HFFc6 (cell line): ENCODE measurements around the gene SLC16A8. TPM values are rescaled to one million over a fixed set of nuclear protein-coding genes. Genes with fewer than 3 reads are reported as not detected.

Experiments used
- DNase-seq: peaks from one replicate; pipeline ENCODE4 v3.0.0-alpha.2; 2018
- H3K27ac Mint-ChIP-seq: 2 replicates; pipeline ENCODE4 v1.8.0; 2020; ENCODE audit warnings: mild to moderate bottlenecking, mixed read lengths
- H3K27me3 Mint-ChIP-seq: 2 replicates; pipeline ENCODE4 v1.8.0; 2021; ENCODE audit warnings: mild to moderate bottlenecking, moderate library complexity, mixed read lengths; ENCODE audit not compliant: insufficient read depth
- H3K36me3 Mint-ChIP-seq: 2 replicates; pipeline ENCODE4 v1.8.0; 2021; ENCODE audit warnings: low read depth, mixed read lengths
- H3K4me1 Mint-ChIP-seq: 2 replicates; pipeline ENCODE4 v1.8.0; 2020; ENCODE audit warnings: low read depth, mixed read lengths
- H3K4me3 Mint-ChIP-seq: 2 replicates; pipeline ENCODE4 v1.8.0; 2020; ENCODE audit warnings: mild to moderate bottlenecking, moderate library complexity, mixed read lengths
- H3K9me3 Mint-ChIP-seq: 2 replicates; pipeline ENCODE4 v1.8.0; 2020; ENCODE audit warnings: mild to moderate bottlenecking, mixed read lengths
- total RNA-seq, 6 experiments: library from RNA; stranded (reverse); fragmentation: NEBNext Ultra II Directional; extraction: Animal tissue kit (Norgen Biotek cat#: 25700); gene quantifications; 2 replicates in 1 of 6; 3 replicates in 5 of 6; pipeline ENCODE4 v1.2.3, GENCODE V29; 2021
- TF ChIP-seq, protein P1 (sequence below): fragments of 200-600 bp; sonication (generic); IDR thresholded peaks from 2 replicates; pipeline ENCODE4 v1.5.0; 2021; ENCODE audit warnings: antibody characterized with exemption, mild to moderate bottlenecking

SLC16A8 gene
- total RNA-seq, 6 experiments from 2014 or later: not detected

DNA sequence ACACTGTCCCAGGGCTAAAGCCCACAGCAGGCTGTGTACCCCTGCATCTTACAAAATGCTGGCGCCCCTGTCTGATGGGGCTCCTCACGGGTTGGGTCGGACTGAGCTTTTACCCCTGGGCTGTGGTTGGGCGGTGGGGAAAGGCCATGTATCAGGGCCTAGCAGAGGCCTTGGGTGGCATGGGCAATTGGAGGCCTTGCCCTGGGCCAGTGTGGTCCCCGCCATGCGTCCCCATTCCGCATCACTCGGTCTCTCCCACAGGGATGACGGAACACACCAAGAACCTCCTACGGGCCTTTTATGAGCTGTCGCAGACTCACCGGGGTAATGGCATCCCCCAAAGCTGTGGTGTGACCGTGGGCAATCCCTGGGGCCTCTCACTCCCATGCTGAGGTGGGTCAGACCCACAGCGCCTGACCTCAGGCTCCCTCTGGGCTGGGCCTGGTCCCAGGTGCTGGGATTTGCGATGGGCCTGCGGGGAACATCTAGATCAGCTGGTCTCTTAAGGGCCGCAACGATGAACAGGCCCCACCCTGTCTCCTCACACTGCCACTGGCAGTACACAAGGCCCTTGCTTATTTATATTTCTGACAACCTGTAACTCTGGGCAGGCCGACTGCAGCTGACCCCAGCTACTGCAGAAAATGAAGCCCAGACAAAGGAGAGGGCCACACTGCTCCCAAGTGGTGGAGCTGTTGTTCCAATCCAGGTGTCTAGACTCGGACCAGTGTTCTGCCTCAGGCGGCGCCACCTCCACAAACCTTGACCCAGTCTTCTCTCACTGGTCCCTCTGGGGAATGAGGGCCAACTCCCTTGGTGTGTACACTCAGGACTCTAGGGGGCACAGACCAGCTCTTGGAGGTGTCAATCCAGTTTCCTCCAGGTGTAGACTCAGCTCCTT is 12.3 kb downstream of the SLC16A8 start:
- H3K9me3 Mint-ChIP-seq: no peaks in the 10 kb centered on the region
- H3K27me3 Mint-ChIP-seq: peaks cover 2% of the 10 kb centered on the region
- no peak for DNase-seq
- H3K27ac Mint-ChIP-seq: no peak overlapping the region
- H3K36me3 Mint-ChIP-seq: no peaks in the 10 kb centered on the region
- no peak overlapping the region for H3K4me3 Mint-ChIP-seq
- TF ChIP-seq, protein P1, sequence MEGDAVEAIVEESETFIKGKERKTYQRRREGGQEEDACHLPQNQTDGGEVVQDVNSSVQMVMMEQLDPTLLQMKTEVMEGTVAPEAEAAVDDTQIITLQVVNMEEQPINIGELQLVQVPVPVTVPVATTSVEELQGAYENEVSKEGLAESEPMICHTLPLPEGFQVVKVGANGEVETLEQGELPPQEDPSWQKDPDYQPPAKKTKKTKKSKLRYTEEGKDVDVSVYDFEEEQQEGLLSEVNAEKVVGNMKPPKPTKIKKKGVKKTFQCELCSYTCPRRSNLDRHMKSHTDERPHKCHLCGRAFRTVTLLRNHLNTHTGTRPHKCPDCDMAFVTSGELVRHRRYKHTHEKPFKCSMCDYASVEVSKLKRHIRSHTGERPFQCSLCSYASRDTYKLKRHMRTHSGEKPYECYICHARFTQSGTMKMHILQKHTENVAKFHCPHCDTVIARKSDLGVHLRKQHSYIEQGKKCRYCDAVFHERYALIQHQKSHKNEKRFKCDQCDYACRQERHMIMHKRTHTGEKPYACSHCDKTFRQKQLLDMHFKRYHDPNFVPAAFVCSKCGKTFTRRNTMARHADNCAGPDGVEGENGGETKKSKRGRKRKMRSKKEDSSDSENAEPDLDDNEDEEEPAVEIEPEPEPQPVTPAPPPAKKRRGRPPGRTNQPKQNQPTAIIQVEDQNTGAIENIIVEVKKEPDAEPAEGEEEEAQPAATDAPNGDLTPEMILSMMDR: peak; percentile 11; the same call in 1 of the 2 replicates
- no peaks in the 10 kb centered on the region for H3K4me1 Mint-ChIP-seq

DNA sequence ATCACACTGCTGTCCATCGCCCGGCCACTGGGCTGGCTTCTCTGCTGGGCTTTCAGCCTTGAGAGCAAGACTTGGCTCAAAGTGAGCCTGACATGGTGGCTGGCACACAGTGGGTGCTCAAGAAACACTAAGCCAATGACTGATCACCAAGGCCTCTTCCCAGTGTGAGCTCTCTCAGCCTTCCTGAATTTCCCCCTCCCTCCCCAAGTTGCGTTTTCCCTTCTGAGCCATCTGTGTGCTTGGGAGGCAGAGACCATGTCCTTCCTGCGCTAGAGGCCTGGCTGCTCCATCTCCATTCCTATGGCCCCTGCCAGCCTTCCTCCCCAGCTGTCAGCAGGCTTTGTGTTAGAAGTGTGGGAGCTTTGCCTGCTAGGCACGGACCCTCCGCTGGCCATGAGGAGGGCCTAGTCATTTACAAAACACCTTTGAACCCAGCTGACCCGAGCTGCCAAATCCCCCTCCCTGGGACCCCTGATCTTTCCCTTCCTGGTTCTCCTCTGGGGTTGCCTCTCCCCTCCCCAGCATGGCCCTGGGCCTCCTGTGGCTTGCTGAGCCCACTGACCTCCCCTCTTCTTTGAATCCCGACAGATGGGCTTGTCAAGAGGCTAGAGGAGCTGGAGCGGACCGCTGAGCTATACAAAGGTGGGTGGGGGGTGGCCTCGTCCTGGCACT is 13.6 kb downstream of the SLC16A8 start:
- Mint-ChIP-seq H3K27ac (no peak overlapping the region), H3K27me3 (no peaks in the 10 kb centered on the region; the same call in none of the 2 replicates), H3K36me3 (no peaks in the 10 kb centered on the region), H3K4me3 (no peak overlapping the region), H3K9me3 (no peaks in the 10 kb centered on the region), H3K4me1 (no peaks in the 10 kb centered on the region)
- no peak for DNase-seq
- TF ChIP-seq, protein P1: no peak

DNA sequence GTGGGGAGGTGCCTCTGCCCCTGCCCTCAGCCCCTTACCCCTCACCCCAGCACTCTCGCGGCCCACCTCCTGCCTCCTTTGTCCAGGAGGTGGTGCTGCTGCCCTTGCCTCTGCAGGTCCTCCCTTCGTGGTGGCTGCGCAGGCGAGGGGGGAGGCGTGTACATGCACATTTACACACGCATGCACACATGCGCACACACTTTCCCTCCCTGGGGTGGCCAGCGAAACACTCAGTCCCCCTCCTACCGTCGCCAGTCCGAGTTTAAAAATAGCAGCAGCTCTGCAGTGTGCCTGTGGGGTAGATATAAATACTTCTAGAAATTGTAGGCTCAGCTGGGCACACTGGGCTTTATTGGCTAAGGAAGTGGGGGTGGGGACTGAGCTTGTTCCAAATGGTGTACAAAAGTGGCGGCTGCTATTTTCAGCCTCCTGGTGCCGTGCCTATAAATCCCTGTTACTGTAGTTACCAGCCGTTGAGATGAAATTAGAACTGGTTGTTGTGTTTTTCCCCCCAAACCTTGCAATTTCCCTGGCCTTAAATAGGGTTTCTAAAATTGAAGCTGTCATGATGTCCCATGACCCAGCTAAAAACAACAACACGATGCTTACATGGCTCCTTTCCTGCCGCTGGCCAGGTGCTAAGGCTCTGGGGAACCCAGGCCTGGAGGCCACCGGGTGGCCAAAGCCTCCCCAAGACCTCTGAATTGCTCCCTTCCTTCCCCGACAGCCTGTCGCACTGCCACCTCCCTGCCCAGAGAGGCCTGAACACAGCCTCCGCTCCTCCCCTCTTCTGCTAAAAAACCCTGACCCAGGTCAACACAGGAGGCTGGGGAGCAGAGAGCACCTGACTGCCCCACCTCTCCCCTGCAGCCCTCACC is 14.4 kb downstream of the SLC16A8 start:
- no peak overlapping the region; the same call in 1 of the 2 replicates for H3K4me3 Mint-ChIP-seq
- no peaks in the 10 kb centered on the region for H3K9me3 Mint-ChIP-seq
- H3K4me1 Mint-ChIP-seq: no peaks in the 10 kb centered on the region
- no peaks in the 10 kb centered on the region for H3K36me3 Mint-ChIP-seq
- no peaks in the 10 kb centered on the region; the same call in none of the 2 replicates for H3K27me3 Mint-ChIP-seq
- peak; percentile 7 for DNase-seq
- TF ChIP-seq, protein P1: peak; percentile 71
- H3K27ac Mint-ChIP-seq: no peak overlapping the region

- TF ChIP-seq, protein P1: no peak
- H3K27me3 Mint-ChIP-seq: no peaks in the 10 kb centered on the region; the same call in none of the 2 replicates
- H3K36me3 Mint-ChIP-seq: no peaks in the 10 kb centered on the region
- no peaks in the 10 kb centered on the region for H3K9me3 Mint-ChIP-seq
- H3K4me3 Mint-ChIP-seq: no peak overlapping the region
- H3K4me1 Mint-ChIP-seq: no peaks in the 10 kb centered on the region
- H3K27ac Mint-ChIP-seq: no peak overlapping the region
- DNase-seq: no peak
Measured at GRCh38 chr22:38068641-38069371, 15.2 kb downstream of the SLC16A8 start.
